Chondrocyte (in vitro differentiated cells): Measurements from ENCODE around the gene PCNA. TPM values are rescaled to one million over a fixed set of nuclear protein-coding genes. Genes with fewer than 3 reads are reported as not detected.

Source experiments
- DNase-seq: peaks from one replicate; pipeline ENCODE4 v3.0.0; 2021; ENCODE audit warnings: mixed read lengths, low spot score
- H3K27ac Mint-ChIP-seq: one replicate; pipeline ENCODE4 v1.8.0; 2021; ENCODE audit warnings: mild to moderate bottlenecking, moderate library complexity, mixed read lengths; ENCODE audit not compliant: unreplicated experiment
- H3K27me3 Mint-ChIP-seq: 2 replicates; pipeline ENCODE4 v1.8.0; 2021; ENCODE audit warnings: low read depth, mixed read lengths
- H3K36me3 Mint-ChIP-seq: 2 replicates; pipeline ENCODE4 v1.8.0; 2021; ENCODE audit warnings: low read depth, mixed read lengths
- H3K4me1 Mint-ChIP-seq: 2 replicates; pipeline ENCODE4 v1.8.0; 2021; ENCODE audit warnings: low read depth, mild to moderate bottlenecking, mixed read lengths
- H3K4me3 Mint-ChIP-seq: one replicate; pipeline ENCODE4 v1.8.0; 2021; ENCODE audit warnings: mild to moderate bottlenecking, moderate library complexity, mixed read lengths; ENCODE audit not compliant: unreplicated experiment
- H3K9me3 Mint-ChIP-seq: 2 replicates; pipeline ENCODE4 v1.8.0; 2021; ENCODE audit warnings: low read depth, mixed read lengths
- total RNA-seq: library from RNA; stranded (reverse); gene quantifications from 3 replicates; pipeline ENCODE4 v1.2.1, GENCODE V29; 2021
- TF ChIP-seq, protein P1 (sequence below): fragments of 200-600 bp; sonication (generic); IDR thresholded peaks from 2 replicates; pipeline ENCODE4 v1.5.0; 2021; ENCODE audit warnings: antibody characterized with exemption, mild to moderate bottlenecking, moderate library complexity

Gene PCNA
- total RNA-seq, 1 donor from 2014 or later = 46.3 TPM

DNA sequence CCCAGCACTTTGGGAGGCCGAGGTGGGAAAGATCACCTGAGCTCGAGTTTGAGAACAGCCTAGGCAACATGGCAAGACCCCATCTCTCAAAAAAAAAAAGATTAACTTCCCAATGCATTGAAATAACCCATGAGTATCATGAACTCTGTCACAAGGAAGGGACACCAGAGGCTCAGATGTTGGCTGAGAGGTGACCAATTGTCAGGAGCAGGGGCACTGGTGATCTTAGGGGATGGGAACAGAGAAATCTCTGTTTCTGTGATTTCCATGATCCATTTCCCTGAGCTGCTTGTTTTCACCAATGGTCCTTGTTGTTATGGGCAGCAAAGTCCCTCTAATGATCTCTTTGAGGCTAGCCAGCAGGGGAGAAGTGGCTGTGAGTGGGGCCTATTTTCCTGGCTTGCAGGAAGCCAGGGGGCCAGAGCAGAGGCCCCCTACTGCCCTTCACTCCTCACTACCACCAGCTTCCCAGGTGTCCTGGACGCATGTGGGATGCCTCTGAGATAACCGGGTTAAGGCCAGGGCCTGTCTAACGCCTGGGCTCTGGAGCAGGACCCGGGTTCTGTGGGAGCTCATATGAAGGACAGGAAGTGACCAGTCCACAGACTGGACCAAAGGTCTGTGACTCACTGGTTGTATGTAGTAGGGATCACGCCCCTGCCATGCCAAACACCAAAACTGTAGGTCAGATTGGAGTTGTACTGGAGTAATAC is 54.4 kb downstream of the PCNA start:
- no peak for DNase-seq
- H3K4me3 Mint-ChIP-seq = no peak overlapping the region
- H3K9me3 Mint-ChIP-seq = no peaks in the 10 kb centered on the region
- H3K27me3 Mint-ChIP-seq = no peaks in the 10 kb centered on the region
- no peaks in the 10 kb centered on the region for H3K36me3 Mint-ChIP-seq
- TF ChIP-seq, protein P1, sequence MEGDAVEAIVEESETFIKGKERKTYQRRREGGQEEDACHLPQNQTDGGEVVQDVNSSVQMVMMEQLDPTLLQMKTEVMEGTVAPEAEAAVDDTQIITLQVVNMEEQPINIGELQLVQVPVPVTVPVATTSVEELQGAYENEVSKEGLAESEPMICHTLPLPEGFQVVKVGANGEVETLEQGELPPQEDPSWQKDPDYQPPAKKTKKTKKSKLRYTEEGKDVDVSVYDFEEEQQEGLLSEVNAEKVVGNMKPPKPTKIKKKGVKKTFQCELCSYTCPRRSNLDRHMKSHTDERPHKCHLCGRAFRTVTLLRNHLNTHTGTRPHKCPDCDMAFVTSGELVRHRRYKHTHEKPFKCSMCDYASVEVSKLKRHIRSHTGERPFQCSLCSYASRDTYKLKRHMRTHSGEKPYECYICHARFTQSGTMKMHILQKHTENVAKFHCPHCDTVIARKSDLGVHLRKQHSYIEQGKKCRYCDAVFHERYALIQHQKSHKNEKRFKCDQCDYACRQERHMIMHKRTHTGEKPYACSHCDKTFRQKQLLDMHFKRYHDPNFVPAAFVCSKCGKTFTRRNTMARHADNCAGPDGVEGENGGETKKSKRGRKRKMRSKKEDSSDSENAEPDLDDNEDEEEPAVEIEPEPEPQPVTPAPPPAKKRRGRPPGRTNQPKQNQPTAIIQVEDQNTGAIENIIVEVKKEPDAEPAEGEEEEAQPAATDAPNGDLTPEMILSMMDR = no peak
- H3K4me1 Mint-ChIP-seq = peaks cover 8% of the 10 kb centered on the region
- H3K27ac Mint-ChIP-seq = peak overlapping the region; percentile 50

Other genes starting within 250 kb of the PCNA start
- gene SLC23A2, start 118.4 kb downstream of the PCNA start, total RNA-seq = 24.0 to 25.1 TPM (median 24.2 TPM) in 3 replicates
- gene TMEM230, start 6.9 kb downstream of the PCNA start, total RNA-seq = 92.8 to 118 TPM (median 93.8 TPM) in 3 replicates
- 33.0 to 46.9 TPM (median 42.9 TPM) in 3 replicates for gene CDS2, start 7.0 kb upstream of the PCNA start, total RNA-seq
- not detected in 3 replicates for gene PROKR2, start 197.0 kb upstream of the PCNA start, total RNA-seq